SHP77 treated with DMSO at 0.1 percent for 48 hours (cell line): ENCODE measurements around the gene NPY4R2.
"Not testable (repeated sequence)": the region's sequence is repeated elsewhere in the genome, so short reads cannot be mapped to it uniquely, and the experiment has no call there.

Experiments used
- DNase-seq: peaks from one replicate; lab custom pipeline; 2025; lab: John Stamatoyannopoulos, UW

Gene NPY4R2

GRCh38 chr10:47932824-47933223 lies 14.4 kb downstream of the NPY4R2 start:
- not testable (repeated sequence) for DNase-seq

- DNase-seq, result not testable (repeated sequence)
Observed at GRCh38 chr10:47933462-47933861, 15.0 kb downstream of the NPY4R2 start.

GRCh38 chr10:47936772-47937228 lies 18.3 kb downstream of the NPY4R2 start:
- DNase-seq, result not testable (repeated sequence)

- DNase-seq, result not testable (repeated sequence)
Observed at GRCh38 chr10:47937634-47938033, 19.2 kb downstream of the NPY4R2 start.

GRCh38 chr10:47940821-47941220 lies 22.4 kb downstream of the NPY4R2 start:
- DNase-seq, result not testable (repeated sequence)

- DNase-seq, result not testable (repeated sequence)
Observed at GRCh38 chr10:47941379-47941778, 22.9 kb downstream of the NPY4R2 start.

- DNase-seq, result not testable (repeated sequence)
Observed at GRCh38 chr10:47942351-47943019, 24.0 kb downstream of the NPY4R2 start.

GRCh38 chr10:47943328-47943727 lies 24.9 kb downstream of the NPY4R2 start:
- not testable (repeated sequence) for DNase-seq

- not testable (repeated sequence) for DNase-seq
Observed at GRCh38 chr10:47947424-47947823, 29.0 kb downstream of the NPY4R2 start.

- DNase-seq, result not testable (repeated sequence)
Observed at GRCh38 chr10:47957158-47957557, 38.7 kb downstream of the NPY4R2 start.

- DNase-seq, result not testable (repeated sequence)
Observed at GRCh38 chr10:47959677-47960076, 41.2 kb downstream of the NPY4R2 start.

GRCh38 chr10:47960699-47961098 lies 42.2 kb downstream of the NPY4R2 start:
- DNase-seq, result not testable (repeated sequence)

- DNase-seq, result not testable (repeated sequence)
Observed at GRCh38 chr10:47962785-47963184, 44.3 kb downstream of the NPY4R2 start.

- not testable (repeated sequence) for DNase-seq
Observed at GRCh38 chr10:47964280-47965063, 46.0 kb downstream of the NPY4R2 start.

GRCh38 chr10:47968988-47969387 lies 50.5 kb downstream of the NPY4R2 start:
- not testable (repeated sequence) for DNase-seq

- DNase-seq, result not testable (repeated sequence)
Observed at GRCh38 chr10:47970047-47970446, 51.6 kb downstream of the NPY4R2 start.

GRCh38 chr10:47971598-47971997 lies 53.1 kb downstream of the NPY4R2 start:
- not testable (repeated sequence) for DNase-seq

- DNase-seq, result not testable (repeated sequence)
Observed at GRCh38 chr10:47972077-47972476, 53.6 kb downstream of the NPY4R2 start.
